Smooth muscle cell of the brain vasculature (primary cell): ENCODE results near the gene TNFRSF17.

ENCODE experiments used
- DNase-seq: peaks from one replicate; pipeline ENCODE4 v3.0.0-alpha.2; 2012; ENCODE audit warnings: low read depth, low spot score

Gene TNFRSF17

DNA sequence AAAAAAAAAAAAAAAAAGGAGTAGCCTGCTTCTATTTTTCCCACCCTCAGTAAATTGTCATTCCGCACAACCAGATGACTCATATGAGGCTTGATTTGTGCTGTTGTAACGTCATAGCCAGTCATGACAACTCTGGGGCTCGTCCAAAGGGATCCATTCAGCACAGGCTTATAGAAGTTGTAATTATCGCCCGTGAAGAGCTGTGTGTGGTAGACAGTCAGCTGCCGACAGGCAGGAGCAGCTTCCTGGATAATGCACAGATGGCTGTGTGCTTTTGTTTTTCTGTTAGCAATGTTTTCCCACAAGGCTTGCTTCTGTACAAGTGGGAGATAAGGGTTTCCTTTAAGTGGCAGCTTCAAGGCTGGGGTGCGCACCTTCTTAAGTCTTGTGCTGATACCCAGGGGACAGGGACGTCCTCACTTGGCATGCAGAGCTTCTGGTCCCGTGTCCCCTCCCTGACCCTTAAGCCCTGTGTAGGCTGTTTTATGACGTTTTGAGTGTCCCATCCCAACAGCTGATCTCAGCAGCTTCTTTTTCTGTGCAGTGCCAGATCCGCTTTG, 37.5 kb downstream of the TNFRSF17 start:
- no peak for DNase-seq

DNA sequence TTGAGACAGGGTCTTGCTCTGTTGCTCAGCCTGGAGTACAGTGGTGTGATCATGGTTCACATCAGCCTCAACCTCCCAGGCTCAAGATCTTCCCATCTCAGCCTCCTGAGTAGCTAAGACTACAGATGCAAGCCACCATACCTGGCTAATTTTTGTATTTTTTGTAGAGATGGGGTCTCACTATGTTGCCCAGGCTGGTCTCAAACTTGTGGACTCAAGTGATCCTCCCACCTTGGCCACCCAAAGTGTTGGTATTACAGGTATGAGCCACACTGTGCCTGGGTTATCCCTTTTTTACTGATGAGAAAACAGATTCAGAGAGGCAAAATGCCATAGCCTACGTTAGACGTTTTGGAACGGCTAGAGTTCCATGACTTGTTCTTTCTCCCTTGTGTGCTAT, 41.6 kb downstream of the TNFRSF17 start:
- no peak for DNase-seq

DNA sequence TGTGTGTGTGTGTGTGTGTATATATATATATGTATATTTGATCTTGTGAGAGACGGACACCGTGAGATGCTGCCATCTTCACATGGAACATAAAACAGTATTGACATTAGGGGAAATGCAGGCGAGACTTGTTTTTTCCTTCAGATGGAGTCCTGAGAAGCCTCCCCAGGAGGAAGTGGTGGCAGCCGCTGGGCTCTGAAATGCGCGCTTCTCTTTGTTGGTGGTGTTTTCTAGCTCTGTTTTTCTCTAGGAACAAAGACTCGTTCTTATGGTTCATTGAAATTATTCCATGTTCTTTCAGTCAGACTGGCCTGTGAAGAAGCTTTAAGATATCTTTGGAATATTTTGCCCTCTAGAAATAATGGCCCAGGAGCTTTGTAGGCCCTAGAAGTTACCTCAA, 44.5 kb downstream of the TNFRSF17 start:
- no peak for DNase-seq

DNA sequence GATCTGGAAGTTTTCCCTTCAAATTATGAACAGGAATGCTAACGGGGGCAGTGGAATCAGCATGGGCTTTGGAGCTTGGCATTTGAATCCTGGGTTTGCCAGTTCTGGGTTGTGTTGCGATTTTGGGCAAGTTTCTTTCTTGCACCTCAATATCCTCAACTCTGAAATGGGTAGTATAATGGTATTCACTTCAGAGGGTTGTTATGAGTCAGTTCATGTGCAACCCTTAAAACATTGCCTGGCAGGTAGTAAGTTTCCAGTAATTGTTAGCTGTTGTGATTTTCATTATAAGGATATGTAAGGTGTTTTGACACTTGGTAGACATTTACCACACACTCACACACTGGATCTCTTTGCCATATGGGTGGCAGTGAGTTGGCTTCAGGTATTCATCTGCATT, 44.9 kb downstream of the TNFRSF17 start:
- DNase-seq, result no peak

DNA sequence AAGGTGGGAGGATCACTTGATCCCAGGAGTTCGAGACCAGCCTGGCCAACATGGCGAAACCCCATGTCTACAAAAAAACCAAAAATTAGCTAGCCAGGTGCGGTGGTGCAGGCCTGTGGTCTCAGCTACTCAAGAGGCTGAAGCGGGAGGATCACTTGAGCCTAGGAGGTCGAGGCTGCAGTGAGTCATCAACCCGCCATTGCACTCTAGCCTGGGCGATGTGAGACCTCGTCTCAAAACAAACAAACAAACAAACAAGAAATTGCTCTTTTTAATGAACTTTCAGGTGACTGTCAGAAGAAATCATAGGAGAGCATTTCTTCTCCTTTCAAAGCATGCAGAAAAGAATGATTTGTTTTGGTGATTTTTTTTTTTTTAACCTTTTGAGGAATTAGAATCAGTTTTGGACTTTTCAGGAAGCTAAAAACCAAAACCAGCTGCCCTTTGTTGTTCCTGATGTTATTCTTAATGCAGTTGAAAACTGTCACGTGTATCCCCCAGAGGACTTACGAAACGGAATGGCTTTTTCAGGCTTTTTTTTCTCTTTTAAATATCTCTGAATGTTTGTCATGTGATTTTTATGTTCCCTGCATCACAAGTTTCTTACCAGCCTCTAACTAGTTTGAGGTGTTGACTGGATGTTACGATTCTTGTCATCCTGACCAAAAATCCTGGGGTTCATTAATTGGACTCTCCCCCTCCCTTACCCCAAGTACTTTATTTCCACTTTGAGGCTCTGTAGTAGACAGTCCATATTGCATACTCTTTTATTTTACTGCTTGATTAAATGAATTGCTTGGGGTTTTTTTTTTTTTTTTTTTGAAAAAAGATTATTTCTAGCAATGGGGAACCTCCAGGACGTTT, 45.6 kb downstream of the TNFRSF17 start:
- DNase-seq, result no peak

DNA sequence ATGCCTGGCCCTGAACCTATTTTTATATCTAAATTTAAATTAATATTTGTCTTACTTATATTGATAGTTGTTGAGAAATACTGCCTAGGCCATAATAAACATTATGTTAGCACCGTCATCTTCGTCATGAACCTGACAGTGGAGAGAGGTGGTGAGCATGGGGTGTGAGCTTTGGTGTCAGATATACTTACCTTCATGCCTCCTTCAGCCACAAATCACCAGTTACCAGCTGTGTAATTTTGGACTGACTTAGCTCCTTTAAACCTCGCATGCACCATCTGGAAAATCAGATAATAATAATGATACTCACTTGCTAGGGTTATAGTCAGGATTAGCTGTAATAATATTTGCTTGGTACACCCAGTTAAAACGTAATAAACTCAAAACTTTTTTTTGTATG, 46.6 kb downstream of the TNFRSF17 start:
- DNase-seq, result no peak

DNA sequence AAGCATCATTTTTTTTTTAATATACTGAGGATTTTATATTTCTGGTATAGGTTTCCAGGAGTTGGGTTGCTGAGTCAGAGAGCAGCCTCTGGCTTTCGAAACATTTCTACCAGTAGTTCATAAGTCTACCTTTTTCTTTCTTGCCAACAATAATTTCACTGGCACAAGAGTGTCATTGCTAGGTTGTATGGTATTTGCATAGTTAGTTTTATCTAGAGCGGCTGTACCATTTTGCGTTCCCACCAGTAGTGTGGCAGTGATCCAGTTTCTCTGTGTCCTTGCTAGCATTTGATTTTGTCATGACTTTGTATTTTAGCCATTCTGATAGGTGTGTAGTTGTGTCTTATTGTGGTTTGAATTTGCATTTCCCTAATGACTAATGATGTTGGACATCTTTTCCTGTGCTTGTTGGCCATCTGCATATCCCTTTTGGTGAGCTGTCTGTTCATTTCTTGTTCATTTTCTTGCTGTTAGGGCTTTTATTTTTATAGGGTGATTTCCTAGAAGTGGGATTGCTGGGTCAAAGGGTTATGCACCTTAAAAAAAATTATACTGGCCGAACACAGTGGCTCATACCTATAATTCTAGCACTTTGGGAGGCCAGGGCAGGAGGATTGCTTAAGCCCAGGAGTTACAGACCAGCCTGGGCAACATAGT, 51.4 kb downstream of the TNFRSF17 start:
- DNase-seq, result no peak

DNA sequence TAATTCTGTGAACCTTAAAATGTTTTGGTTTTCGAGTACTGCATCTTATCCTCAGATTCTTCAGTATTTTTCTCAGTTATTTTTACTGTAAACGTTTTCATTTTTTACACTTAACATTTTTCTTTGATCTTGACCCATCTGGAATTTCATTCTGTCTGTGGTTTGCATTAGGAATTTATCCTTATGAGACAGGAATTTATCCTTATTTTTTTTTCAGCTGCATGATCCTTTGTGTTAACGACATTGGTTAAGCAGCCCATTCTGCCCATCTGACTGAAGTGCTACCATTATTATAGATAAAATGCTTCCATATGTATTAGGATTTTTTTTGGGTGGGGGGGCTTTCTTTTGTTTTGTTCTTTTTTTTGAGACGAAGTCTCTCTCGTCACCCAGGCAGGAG, 52.5 kb downstream of the TNFRSF17 start:
- DNase-seq, result no peak
